Mucosa of rectum (tissue), 2 donors: ENCODE results near the gene CXCR2.
"Not testable (repeated sequence)": the region's sequence is repeated elsewhere in the genome, so short reads cannot be mapped to it uniquely, and the experiment has no call there.

Experiments used
- H3K27ac ChIP-seq, 2 donors: one replicate each; pipeline ENCODE4 v1.7.0; 2013; ENCODE audit warnings: inconsistent platforms in 2 of 2, low read depth in 2 of 2, low read length in 2 of 2
- H3K27me3 ChIP-seq, 2 donors: one replicate each; pipeline ENCODE4 v1.7.0; 2013; ENCODE audit warnings: low read length in 2 of 2; ENCODE audit not compliant: control insufficient read depth in 2 of 2, insufficient read depth in 2 of 2
- H3K36me3 ChIP-seq, 2 donors: one replicate each; pipeline ENCODE4 v1.7.0; 2013; ENCODE audit warnings: low read length in 2 of 2; ENCODE audit not compliant: control insufficient read depth in 2 of 2, insufficient read depth in 2 of 2
- H3K4me1 ChIP-seq, 2 donors: one replicate each; pipeline ENCODE4 v1.7.0; 2013; ENCODE audit warnings: low read length in 2 of 2, mild to moderate bottlenecking in 1 of 2; ENCODE audit not compliant: control insufficient read depth in 2 of 2, insufficient read depth in 2 of 2
- H3K4me3 ChIP-seq, 2 donors: one replicate each; pipeline ENCODE4 v1.7.0; 2013; ENCODE audit warnings: low read length in 2 of 2
- H3K9ac ChIP-seq, 2 donors: one replicate each; pipeline ENCODE4 v1.7.0; 2013; ENCODE audit warnings: low read length in 2 of 2, low read depth in 1 of 2, mild to moderate bottlenecking in 1 of 2
- H3K9me3 ChIP-seq, 2 donors: one replicate each; pipeline ENCODE4 v1.7.0; 2013; ENCODE audit warnings: low read length in 2 of 2; ENCODE audit not compliant: control insufficient read depth in 2 of 2
- donor health status: healthy.
- donor health status: Normal muscosa, but diverticular disease.

CXCR2 gene

DNA sequence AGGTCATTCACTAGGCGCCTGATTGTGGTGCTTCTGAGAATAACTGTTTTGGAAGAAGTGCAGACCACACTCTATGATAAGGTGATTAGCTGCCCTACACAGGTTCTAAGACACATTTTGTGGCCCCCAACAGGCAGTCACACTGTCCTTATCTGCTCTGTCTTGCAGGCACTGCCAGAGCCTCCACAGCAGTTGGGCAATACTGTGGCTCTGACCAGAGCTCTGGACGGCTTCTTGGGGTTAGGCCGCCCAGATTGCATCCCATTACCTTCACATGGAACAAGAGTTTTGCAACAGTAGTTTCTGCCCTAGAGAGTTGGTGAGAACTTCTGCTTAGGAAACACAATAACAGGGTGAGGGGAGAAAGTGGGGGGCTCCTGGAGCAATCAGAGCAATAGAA lies 34.1 kb upstream of the CXCR2 start:
- Histone ChIP-seq H3K9me3 (no peaks in the 10 kb centered on the region), H3K27ac (no peak overlapping the region), H3K4me3 (no peak overlapping the region), H3K36me3 (no peaks in the 10 kb centered on the region), H3K4me1 (no peaks in the 10 kb centered on the region), H3K9ac (no peak overlapping the region), H3K27me3 (no peaks in the 10 kb centered on the region)

DNA sequence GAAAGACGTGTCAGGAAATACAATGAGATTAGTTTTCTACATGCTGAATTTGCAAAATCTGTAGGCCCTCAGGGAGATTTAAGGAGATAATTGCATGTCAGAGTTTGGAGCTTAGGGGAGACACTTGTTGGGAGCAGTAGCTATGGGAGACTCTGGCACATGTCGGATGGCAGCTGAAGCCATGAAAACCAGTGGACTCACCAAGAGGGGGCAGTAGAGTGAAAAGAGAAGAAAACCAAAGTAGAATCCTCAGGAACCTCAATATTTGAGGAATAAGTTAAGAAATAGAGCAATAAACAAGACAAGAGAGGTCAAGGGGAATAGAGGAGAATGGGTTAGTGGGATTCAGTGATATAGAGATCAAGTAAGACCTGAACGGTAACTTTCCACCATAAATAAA lies 31.9 kb upstream of the CXCR2 start:
- H3K27ac ChIP-seq = no peak overlapping the region
- no peak overlapping the region for H3K4me3 ChIP-seq
- no peaks in the 10 kb centered on the region for H3K36me3 ChIP-seq
- no peaks in the 10 kb centered on the region for H3K27me3 ChIP-seq
- H3K4me1 ChIP-seq = no peaks in the 10 kb centered on the region
- H3K9ac ChIP-seq = no peak overlapping the region
- no peaks in the 10 kb centered on the region for H3K9me3 ChIP-seq

DNA sequence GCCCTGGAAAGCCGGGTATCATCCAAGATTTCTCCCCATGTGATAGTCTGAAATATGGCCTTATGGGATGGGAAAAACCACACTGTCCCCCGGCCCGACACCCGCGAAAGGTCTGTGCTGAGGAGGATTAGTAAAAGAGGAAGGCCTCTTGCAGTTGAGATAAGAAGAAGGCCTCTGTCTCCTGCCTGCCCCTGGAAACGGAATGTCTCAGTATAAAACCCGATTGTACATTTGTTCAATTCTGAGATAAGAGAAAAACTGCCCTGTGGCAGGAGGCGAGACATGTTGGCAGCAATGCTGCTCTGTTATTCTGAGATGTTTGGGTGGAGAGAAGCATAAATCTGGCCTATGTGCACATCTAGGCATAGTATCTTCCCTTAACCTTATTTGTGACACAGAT lies 30.0 kb upstream of the CXCR2 start:
- Histone ChIP-seq H3K4me3 (no peak overlapping the region), H3K27ac (no peak overlapping the region), H3K27me3 (peaks cover 0 to 5% of the 10 kb centered on the region in 2 donors), H3K4me1 (no peaks in the 10 kb centered on the region), H3K9me3 (no peaks in the 10 kb centered on the region), H3K36me3 (no peaks in the 10 kb centered on the region), H3K9ac (no peak overlapping the region)

DNA sequence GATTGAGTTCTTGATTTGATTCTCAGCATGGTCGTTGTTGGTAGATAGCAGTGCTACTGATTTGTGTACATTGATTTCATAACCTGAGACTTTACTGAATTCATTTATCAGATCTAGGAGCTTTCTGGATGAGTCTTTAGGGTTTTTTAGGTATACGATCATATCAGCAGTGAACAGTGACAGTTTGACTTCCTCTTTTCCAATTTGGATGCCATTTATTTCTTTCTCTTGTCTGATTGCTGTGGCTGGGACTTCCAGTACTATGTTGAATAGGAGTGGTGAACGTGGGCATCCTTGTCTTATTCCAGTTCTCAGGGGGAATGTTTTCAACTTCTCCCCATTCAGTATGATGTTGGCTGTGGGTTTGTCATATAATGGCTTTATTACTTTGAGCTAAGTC lies 27.9 kb upstream of the CXCR2 start:
- Histone ChIP-seq H3K27ac (no peak overlapping the region), H3K27me3 (peaks cover 0 to 5% of the 10 kb centered on the region in 2 donors), H3K9me3 (no peaks in the 10 kb centered on the region), H3K9ac (no peak overlapping the region), H3K36me3 (no peaks in the 10 kb centered on the region), H3K4me1 (no peaks in the 10 kb centered on the region), H3K4me3 (no peak overlapping the region)

DNA sequence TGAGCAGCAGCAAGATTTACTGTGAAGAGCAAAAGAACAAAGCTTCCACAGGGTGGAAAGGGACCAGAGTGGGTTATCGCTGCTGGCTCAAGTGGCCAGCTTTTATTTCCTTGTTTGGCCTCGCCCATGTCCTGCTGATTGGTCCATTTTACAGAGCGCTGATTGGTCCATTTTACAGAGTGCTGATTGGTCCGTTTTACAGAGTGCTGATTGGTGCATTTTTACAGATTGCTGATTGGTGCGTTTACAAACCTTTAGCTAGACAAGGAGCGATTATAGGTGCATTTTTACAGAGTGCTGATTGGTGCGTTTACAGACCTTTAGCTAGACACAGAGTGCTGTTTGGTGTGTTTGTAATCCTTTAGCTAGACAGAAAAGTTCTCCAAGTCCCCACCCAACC lies 17.0 kb upstream of the CXCR2 start:
- not testable (repeated sequence) for H3K36me3 ChIP-seq, H3K27ac ChIP-seq, H3K4me3 ChIP-seq, H3K27me3 ChIP-seq, H3K9ac ChIP-seq, H3K9me3 ChIP-seq, H3K4me1 ChIP-seq

DNA sequence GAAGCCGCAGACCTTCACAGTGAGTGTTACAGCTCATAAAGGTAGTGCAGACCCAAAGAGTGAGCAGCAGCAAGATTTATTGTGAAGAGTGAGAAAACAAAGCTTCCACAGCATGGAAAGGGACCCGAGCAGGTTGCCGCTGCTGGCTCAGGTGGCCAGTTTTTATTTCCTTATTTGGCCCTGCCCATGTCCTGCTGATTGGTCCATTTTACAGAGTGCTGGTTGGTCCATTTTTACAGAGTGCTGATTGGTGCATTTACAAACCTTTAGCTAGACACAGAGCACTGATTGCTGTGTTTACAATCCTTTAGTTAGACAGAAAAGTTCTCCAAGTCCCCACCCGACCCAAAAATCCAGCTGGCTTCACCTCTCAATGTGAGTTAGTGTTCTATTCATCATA lies 4.0 kb upstream of the CXCR2 start:
- H3K9me3 ChIP-seq, H3K27me3 ChIP-seq, H3K27ac ChIP-seq, H3K36me3 ChIP-seq, H3K9ac ChIP-seq, H3K4me3 ChIP-seq, H3K4me1 ChIP-seq: not testable (repeated sequence)

DNA sequence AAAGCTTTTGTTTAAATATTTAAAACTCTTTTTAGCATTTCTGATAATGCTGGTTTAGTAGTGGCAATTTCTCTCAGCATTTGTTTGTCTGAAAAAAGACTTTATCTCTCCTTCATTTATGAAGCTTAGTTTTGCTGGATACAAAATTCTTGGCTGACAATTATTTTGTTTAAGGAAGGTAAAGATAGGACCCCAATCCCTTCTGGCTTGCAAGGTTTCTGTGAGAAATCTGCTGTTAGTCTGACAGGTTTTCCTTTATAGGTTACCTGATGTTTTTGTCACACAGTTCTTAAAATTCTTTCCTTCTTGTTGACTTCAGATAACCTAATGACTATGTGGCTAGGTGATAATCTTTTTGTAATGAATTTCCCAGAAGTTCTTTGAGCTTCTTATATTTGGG lies 3.5 kb upstream of the CXCR2 start:
- H3K27me3 ChIP-seq, H3K9me3 ChIP-seq, H3K9ac ChIP-seq, H3K4me3 ChIP-seq, H3K36me3 ChIP-seq, H3K4me1 ChIP-seq, H3K27ac ChIP-seq: not testable (repeated sequence)

DNA sequence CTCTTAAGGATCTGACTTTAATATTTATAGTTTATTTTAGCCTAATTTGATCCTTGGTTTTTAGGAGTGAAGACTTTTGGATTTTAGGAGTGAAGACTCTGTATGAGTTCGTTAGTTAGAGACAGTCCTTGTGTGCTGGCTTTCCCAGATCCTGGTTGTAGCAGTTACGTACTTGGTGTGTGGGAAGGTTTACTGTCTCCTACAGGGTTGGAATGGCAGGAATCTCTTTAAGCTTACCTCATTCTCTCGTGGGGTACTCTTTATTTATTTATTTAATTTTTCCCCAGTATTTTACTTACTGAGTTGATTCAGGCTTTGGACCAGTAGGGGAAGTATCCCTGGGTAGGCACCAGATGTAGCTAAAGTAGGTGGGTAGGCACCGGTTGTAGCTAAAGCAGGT lies 1.8 kb upstream of the CXCR2 start:
- Histone ChIP-seq H3K27me3 (peaks cover 5% of the 10 kb centered on the region in 2 donors), H3K27ac (no peak overlapping the region), H3K4me1 (no peaks in the 10 kb centered on the region), H3K36me3 (no peaks in the 10 kb centered on the region), H3K4me3 (no peak overlapping the region), H3K9ac (no peak overlapping the region), H3K9me3 (no peaks in the 10 kb centered on the region)

DNA sequence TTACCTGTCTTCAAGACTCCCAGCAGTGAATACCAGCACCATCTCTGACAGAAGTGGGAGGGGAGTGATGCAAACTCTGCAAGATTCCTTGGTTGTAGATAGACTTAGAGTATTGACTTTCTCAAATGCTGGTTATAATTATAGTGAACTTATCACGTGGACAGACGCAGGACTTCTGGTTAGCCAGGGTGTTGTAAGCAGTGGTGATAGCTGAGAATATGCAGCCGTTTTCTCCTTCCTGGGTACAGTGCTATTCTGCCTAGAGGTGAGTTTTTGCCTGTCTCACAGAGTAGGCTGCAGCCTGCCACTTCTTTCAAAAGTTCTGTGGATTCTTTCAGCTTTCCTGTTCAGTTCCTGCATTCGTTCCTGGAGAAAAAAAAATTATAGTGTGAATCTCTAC lies 733 bp upstream of the CXCR2 start:
- no peaks in the 10 kb centered on the region for H3K9me3 ChIP-seq
- H3K4me1 ChIP-seq = no peaks in the 10 kb centered on the region
- H3K36me3 ChIP-seq = no peaks in the 10 kb centered on the region
- peaks cover 5% of the 10 kb centered on the region in 2 donors for H3K27me3 ChIP-seq
- no peak overlapping the region for H3K4me3 ChIP-seq
- no peak overlapping the region for H3K27ac ChIP-seq
- no peak overlapping the region for H3K9ac ChIP-seq

DNA sequence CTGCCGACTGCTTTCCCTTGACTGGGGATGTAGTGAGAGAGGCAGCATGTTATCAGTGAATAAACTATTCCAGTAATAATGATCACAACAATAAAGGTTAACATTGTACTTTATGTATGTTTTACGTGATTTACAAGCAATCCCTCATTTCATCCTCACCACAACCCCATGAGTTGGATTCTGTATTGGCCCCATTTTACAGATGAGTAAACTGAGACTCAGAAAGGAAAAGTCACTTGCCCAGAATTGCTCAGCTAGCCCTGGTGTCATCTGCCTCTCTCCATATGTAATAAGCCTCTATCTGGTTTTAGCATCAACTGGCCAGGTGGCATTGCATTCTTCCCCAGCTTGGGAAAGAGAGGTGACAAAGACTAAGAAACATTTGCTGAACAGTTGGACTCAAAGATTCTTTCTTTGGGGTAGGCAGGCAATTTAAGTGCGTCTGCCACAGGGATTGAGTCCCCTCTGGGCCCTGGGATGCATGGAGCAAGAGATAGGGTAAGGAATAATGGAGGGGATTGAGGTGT lies 2.2 kb downstream of the CXCR2 start:
- Histone ChIP-seq H3K27ac (no peak overlapping the region), H3K9ac (no peak overlapping the region), H3K4me1 (no peaks in the 10 kb centered on the region), H3K36me3 (no peaks in the 10 kb centered on the region), H3K27me3 (peaks cover 5 to 8% of the 10 kb centered on the region in 2 donors), H3K4me3 (no peak overlapping the region), H3K9me3 (no peaks in the 10 kb centered on the region)

DNA sequence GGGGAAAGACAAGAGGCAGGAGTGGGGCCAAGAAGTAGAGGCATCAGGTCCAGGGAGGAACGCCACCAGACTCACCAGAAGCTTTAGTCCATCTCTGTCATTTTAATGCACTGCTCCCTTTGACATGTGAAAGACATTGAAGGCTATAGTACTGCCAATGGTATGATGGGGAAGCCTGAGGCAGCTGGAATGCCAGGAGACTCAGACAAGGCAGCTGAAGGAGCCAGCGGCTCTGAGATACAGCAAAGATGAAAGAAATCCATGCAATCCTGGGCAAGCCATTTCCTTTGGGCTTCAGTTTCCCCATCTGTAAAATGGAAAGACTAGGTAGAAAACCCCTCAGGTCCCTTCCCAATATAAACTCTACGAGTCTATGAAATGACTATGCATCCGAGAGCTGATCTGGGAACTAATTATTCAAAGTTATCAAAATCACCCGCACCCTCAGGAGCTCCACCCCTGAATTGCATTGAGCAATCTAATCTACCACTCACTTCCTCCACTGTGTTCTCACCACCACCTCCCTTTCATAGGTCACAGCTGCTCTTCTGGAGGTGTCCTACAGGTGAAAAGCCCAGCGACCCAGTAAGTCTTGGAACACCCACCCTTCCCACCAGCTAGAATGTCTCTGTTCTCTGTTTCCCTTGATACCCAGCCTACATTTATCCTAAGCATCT lies 3.1 kb downstream of the CXCR2 start:
- peaks cover 5 to 8% of the 10 kb centered on the region in 2 donors for H3K27me3 ChIP-seq
- no peak overlapping the region for H3K4me3 ChIP-seq
- no peak overlapping the region for H3K9ac ChIP-seq
- H3K9me3 ChIP-seq = no peaks in the 10 kb centered on the region
- H3K36me3 ChIP-seq = no peaks in the 10 kb centered on the region
- no peaks in the 10 kb centered on the region for H3K4me1 ChIP-seq
- H3K27ac ChIP-seq = no peak overlapping the region
